NCI-H774 (cell line): Measurements from ENCODE around the gene GPS1.

Experiments used
- DNase-seq: peaks from one replicate; lab custom pipeline; 2025; lab: John Stamatoyannopoulos, UW

The GPS1 gene

DNA sequence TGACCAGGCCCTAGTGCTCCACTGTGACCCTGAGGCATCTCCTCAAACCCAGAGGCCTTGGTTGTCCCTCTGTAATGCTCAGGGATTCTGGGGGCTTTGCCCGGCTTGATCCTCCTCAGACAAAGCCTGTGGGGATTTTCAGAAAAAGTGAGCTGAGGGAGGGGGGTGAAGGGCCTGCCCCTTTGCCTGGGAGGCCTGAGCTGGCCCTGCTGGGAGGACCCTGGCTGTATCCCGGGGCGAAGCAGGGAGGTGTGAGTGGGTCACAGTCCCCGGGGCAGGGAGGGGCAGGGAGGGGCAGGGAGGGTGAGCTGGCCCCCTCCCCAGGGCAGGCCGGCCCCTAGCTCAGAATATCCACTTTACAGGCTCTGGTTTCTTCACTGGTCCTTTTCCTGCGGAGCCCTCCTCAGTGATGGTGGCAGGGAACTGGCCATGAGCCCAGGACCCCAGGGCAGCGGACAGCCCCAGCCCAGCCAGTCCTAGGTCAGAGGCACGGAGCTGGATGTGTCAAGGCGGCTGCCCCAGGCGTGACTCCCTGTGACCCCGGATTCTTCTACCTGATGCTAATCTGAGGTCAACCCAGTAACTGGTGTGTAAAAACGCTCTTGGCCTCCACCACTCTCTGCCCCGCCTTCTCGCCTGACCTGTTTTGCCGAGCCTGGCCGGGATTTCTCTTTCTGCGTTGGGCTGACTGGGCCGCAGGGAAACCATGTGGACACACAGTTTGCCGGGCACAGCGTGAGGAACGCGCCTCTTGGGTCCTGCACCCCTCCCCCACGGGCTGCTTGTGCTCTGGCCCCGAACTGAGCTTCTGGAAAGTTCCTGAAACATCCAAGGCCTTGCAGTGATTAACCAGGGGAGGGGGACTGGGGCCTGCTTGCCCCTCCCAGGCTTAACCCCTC, 52.1 kb downstream of the GPS1 start:
- no peak for DNase-seq

DNA sequence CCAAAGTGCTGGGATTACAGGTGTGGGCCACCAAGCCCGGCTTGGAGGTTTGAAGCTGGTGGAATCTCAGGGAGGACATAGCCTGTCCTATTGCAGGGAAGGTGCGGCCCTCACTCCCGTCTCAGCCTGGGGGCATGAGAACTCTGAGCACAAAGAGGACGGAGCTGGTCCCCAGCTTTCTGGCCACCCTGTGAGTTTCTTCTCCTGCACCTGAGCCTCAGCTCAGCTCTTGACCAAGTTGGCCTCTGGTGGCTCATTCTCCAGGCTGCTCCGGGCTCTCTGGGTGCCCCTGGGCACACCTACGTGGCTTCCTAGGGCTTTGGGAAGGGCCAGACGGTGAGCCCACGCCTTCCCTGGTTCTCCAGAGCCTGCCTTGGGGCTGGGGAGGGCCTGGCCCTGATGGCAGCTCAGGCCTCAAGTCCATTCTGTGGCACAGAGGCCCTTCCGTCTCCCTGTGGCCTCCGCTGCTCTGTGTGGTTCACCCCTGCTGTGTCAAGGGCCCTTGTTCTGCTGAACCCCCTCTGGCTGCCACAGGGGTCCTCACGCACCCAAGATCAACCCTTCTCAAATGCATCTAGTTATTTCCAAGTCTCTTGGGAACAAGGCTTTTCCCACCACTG, 53.2 kb downstream of the GPS1 start:
- DNase-seq = no peak

DNA sequence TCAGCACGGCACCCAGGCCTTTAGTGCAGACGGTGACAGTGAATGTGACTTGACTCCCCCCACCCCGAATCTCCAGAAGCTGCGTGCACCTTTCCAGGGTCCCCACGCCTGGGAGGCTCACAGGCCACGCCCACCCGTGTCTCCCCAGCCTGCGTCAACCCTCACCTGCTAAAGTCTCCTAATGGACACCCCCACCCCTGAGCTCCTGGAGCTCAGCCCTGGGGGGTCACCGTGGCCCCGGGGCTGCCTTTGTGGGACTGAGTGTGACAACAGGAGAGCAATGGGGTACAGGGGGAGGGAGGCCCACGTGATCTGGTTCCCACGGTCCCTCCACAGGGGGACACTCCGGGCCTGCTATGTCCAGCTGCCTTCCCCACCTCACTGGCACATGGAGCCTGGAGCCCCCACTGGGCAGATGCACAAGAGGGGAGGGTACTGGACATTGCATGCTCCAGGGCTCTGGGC, 53.8 kb downstream of the GPS1 start:
- no peak for DNase-seq

DNA sequence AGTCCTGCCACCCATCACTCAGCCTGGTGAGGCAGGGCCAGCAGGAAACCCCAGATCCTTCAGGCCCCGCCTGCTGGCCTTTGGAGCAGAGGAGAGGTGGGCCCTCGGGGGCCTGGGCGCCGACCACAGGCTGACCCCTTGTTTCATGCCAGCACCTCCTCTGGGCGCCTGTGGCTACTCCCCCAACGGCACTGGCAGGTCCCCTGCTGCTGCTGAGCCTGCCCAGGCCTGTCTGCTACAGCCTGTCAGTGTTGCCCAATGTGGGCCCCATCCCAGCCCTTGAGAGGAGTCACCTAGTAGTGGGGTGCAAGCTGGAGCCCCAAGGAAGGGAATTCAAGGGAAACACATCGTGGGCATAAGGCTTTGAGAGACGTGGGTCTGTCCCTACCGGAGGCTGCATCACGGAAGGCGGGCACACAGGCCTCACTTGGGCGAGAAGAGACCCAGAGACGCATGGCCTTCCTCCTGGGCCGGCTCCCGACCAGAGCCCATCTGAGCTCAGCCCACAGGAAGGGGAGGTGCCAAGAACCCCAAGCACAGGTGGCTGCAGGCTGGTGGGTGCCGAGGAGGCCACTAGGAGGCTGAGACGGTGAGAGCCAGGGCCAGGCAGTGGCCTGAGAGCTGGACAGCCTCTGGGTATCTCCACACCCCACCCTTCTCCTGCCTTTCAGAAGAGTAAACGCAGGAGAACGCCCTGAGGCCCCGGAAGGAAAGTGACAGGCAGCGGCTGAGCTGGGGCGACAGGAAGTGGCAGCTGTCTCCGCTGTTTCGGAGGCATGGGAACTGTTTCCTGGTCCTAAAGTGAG, 54.4 kb downstream of the GPS1 start:
- peak; percentile 68 for DNase-seq

DNA sequence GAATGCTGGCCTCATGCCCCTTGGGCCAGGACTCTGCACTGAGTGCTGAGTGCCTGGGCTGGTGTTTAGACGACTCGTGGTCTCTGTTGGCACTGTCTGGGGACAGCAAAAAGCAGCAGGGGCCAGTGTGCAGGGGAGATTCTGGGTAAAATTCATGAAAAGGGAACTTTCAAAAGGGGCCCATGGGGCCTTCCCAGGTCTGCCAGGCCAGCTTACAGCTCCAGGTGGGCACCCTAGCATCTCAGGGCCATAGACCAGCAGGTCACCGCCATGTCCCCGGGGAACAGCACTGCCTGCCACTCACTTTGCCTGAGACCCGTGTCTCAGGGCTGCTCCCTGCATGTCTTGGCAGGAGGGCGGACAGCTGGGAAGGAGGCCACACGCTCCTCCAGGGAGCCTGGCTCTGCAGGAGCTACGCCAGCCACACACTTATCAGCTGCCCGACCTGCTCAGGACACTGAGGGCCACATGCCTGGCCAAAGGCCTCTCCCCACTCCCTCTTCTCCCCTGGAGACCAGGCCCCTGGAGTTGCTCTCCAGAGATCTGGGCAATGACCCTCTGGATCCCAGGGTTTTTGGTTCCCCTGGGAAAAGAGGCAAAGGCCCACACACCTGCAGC, 55.1 kb downstream of the GPS1 start:
- no peak for DNase-seq
